ENCODE data around the gene MORN3.

Gene MORN3

GRCh38 chr12:121632069-121632970, 37.1 kb downstream of the MORN3 start:
- no peak overlapping the region for H3K4me3 ChIP-seq (ENCODE audit: low read depth, low read length)
- no peak for DNase-seq (ENCODE audit: low read depth)
- TF ChIP-seq CTCF (IDR thresholded peaks at IDR 0.05; ENCODE audit: control insufficient read depth, extremely low read depth, insufficient read depth) = no peak

GRCh38 chr12:121630791-121631355, 38.6 kb downstream of the MORN3 start:
- no peak for TF ChIP-seq CTCF (IDR thresholded peaks at IDR 0.05; ENCODE audit: control insufficient read depth, extremely low read depth, insufficient read depth)
- no peak for DNase-seq (ENCODE audit: low read depth)
- H3K4me3 ChIP-seq (ENCODE audit: low read depth, low read length) = no peak overlapping the region

- no peak for TF ChIP-seq CTCF (IDR thresholded peaks at IDR 0.05; ENCODE audit: control insufficient read depth, extremely low read depth, insufficient read depth)
- H3K4me3 ChIP-seq (ENCODE audit: low read depth, low read length) = no peak overlapping the region
- no peak for DNase-seq (ENCODE audit: low read depth)
Measured at GRCh38 chr12:121628536-121628935, 40.9 kb downstream of the MORN3 start.

- H3K4me3 ChIP-seq (ENCODE audit: low read depth, low read length) = peak overlapping the region; percentile 58
- no peak for DNase-seq (ENCODE audit: low read depth)
- no peak for TF ChIP-seq CTCF (IDR thresholded peaks at IDR 0.05; ENCODE audit: control insufficient read depth, extremely low read depth, insufficient read depth)
Measured at GRCh38 chr12:121628037-121628436, 41.4 kb downstream of the MORN3 start.

DNA sequence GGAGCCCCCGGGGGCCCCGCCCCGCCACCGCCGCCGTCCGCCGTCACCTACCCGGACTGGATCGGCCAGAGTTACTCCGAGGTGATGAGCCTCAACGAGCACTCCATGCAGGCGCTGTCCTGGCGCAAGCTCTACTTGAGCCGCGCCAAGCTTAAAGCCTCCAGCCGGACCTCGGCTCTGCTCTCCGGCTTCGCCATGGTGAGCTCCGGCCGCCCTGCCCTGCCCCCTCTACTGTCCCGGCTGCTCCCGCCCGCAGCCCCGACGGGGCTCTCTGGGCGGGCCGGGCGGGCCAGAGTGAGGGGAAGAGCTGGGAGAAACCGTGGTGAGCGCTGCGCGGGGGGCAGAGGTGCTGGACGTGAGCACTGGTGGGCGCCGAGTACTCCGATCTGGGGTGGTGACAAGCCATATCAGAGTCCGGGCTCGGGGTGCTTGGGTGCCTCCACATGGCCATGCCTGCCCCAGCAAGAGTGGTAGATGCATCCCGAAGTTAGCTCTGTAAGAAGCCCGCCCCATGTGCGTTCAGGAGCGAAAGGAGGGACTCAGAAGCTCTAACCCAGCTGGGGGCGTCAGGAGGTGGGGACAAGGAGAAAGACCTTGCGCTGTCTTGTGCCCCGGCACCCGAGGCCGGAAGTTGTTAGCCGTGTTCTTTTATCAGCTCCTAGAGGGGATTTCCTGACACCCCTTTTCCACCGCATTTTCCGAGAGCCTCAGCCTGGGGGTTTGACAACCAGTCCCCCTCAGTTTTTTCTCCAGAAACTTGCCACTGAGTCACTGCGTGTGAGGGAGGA, 42.4 kb downstream of the MORN3 start:
- peak overlapping the region; percentile 58 for H3K4me3 ChIP-seq (ENCODE audit: low read depth, low read length)
- TF ChIP-seq CTCF (IDR thresholded peaks at IDR 0.05; ENCODE audit: control insufficient read depth, extremely low read depth, insufficient read depth) = peak; percentile 26; the same call in 1 of the 2 replicates
- no peak for DNase-seq (ENCODE audit: low read depth)

- DNase-seq (ENCODE audit: low read depth) = peak; percentile 64
- peak within 1 kb of the TSS; percentile 58 for H3K4me3 ChIP-seq (ENCODE audit: low read depth, low read length)
- peak; percentile 22; the same call in 1 of the 2 replicates for TF ChIP-seq CTCF (IDR thresholded peaks at IDR 0.05; ENCODE audit: control insufficient read depth, extremely low read depth, insufficient read depth)
Measured at GRCh38 chr12:121626087-121626852, 43.2 kb downstream of the MORN3 start, which contains the start of gene ORAI1. Gene ORAI1 (plus strand): TSS chr12:121626530.

Measured in LNCaP clone FGC (cell line).